Lung (tissue), 12 donors: ENCODE data around the gene ATG14. TPM values are rescaled to one million over a fixed set of nuclear protein-coding genes. Genes with fewer than 3 reads are reported as not detected.

ENCODE experiments used
- ATAC-seq: fragments of 200-7000 bp; cut with Tn5 transposase; one replicate; pipeline ENCODE4 v1.9.1; 2020; ENCODE audit warnings: moderate number of reproducible peaks; ENCODE audit not compliant: insufficient read depth, low FRiP score
- DNase-seq, 3 donors: peaks; one replicate each; pipeline ENCODE4 v3.0.0-alpha.2; 2013 to 2017
- H3K27ac ChIP-seq, 2 donors: one replicate each; pipeline ENCODE4 v1.5.1; 2013; ENCODE audit warnings: mild to moderate bottlenecking in 2 of 2, moderate library complexity in 2 of 2, control low read depth in 1 of 2, inconsistent platforms in 1 of 2, low read depth in 1 of 2, low read length in 1 of 2
- H3K27me3 ChIP-seq, 3 donors: one replicate each; pipeline ENCODE4 v1.5.1; 2013; ENCODE audit warnings: low read length in 2 of 3; ENCODE audit not compliant: control insufficient read depth in 3 of 3, insufficient read depth in 3 of 3
- H3K36me3 ChIP-seq, 4 donors: one replicate each; pipeline ENCODE4 v1.5.1; 2013; ENCODE audit warnings: low read length in 4 of 4, mild to moderate bottlenecking in 1 of 4, moderate library complexity in 1 of 4; ENCODE audit not compliant: control insufficient read depth in 4 of 4, insufficient read depth in 4 of 4
- H3K4me1 ChIP-seq, 5 donors: one replicate each; pipeline ENCODE4 v1.5.1; 2013; ENCODE audit warnings: low read length in 5 of 5, mild to moderate bottlenecking in 2 of 5, moderate library complexity in 1 of 5; ENCODE audit not compliant: control insufficient read depth in 5 of 5, insufficient read depth in 5 of 5
- H3K4me3 ChIP-seq: one replicate; pipeline ENCODE4 v1.5.1; 2013; ENCODE audit warnings: mild to moderate bottlenecking, control low read depth, moderate library complexity
- H3K9ac ChIP-seq, 2 donors: one replicate each; pipeline ENCODE4 v1.5.1; 2013; ENCODE audit warnings: low read length in 2 of 2, control low read depth in 1 of 2; ENCODE audit not compliant: insufficient read depth in 1 of 2
- H3K9me3 ChIP-seq, 4 donors: one replicate each; pipeline ENCODE4 v1.5.1; 2013; ENCODE audit warnings: low read length in 3 of 4, mild to moderate bottlenecking in 1 of 4, moderate library complexity in 1 of 4; ENCODE audit not compliant: control insufficient read depth in 4 of 4, insufficient read depth in 3 of 4
- WGBS, 2 donors: extraction: QIAGEN DNeasy Blood & Tissue Kit; methylation state at CpG; one replicate each; pipeline ENCODE4 v1.1.7; 2013; 5-methylcytosine and 5-hydroxymethylcytosine counted together
- polyA plus RNA-seq, 2 donors: library from polyadenylated mRNA; stranded (reverse); fragments of 200-250 nt; gene quantifications; one replicate each; pipeline ENCODE4 v1.2.1, GENCODE V29; 2013
- total RNA-seq, 2 donors: library from RNA; depleted of rRNA in 1 of 2; stranded (reverse); fragments of >200 nt in 1 of 2; gene quantifications; one replicate each; pipeline ENCODE4 v1.2.1, GENCODE V29; 2014 to 2021
- TF ChIP-seq, protein P1 (sequence below): IDR thresholded peaks from 2 replicates; pipeline ENCODE4 v1.5.1; 2012; ENCODE audit warnings: mild to moderate bottlenecking; ENCODE audit errors: control extremely low read depth, extremely low read depth
- donor health status: control.
- donor health status: control.
- donor health status: Bipolar disorder and iron deficiency.
- donor health status: healthy.
- donor health status: DM: yes; HTN: yes; CAD: no.

The ATG14 gene
- total and polyA plus RNA-seq, 4 donors: 3.4 to 19.0 (median 7.0) TPM

DNA sequence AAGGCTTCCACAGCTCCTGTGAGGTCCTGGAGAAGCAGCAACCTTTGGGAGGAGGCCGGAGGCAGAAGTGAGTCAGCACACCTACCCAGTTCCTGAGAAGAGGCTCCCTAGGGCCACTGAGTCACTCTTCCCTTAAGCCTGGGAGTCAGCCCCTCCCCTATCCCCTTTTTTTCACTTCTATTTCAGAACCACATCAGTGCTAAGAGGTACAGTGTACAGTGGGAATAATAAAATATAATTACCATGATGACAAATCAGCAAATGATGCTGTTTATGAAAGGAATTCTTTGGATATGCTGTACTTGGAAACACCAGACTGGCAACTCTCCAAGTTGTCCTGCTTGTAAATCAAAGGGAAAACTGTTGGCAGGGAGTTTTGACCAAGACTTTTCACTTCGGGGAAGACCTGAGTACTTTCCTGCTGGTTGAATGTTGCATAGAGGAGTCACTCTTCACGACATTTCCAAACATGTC lies 36.5 kb upstream of the ATG14 start:
- H3K36me3 ChIP-seq: no peaks in the 10 kb centered on the region
- 55 to 65% methylated on average over 3 of the region's 3 CpGs for WGBS, 2 donors
- ATAC-seq (peak; percentile 64), DNase-seq (peak in 1 of 3 donors; percentile 28)
- H3K4me3 ChIP-seq: no peak overlapping the region
- peak overlapping the region in 1 of 2 donors; percentile 35 for H3K27ac ChIP-seq
- no peaks in the 10 kb centered on the region for H3K27me3 ChIP-seq
- TF ChIP-seq, protein P1, sequence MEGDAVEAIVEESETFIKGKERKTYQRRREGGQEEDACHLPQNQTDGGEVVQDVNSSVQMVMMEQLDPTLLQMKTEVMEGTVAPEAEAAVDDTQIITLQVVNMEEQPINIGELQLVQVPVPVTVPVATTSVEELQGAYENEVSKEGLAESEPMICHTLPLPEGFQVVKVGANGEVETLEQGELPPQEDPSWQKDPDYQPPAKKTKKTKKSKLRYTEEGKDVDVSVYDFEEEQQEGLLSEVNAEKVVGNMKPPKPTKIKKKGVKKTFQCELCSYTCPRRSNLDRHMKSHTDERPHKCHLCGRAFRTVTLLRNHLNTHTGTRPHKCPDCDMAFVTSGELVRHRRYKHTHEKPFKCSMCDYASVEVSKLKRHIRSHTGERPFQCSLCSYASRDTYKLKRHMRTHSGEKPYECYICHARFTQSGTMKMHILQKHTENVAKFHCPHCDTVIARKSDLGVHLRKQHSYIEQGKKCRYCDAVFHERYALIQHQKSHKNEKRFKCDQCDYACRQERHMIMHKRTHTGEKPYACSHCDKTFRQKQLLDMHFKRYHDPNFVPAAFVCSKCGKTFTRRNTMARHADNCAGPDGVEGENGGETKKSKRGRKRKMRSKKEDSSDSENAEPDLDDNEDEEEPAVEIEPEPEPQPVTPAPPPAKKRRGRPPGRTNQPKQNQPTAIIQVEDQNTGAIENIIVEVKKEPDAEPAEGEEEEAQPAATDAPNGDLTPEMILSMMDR: no peak
- no peaks in the 10 kb centered on the region for H3K9me3 ChIP-seq
- H3K4me1 ChIP-seq: peaks cover 0 to 10% (median 0%) of the 10 kb centered on the region in 5 donors
- no peak overlapping the region for H3K9ac ChIP-seq

DNA sequence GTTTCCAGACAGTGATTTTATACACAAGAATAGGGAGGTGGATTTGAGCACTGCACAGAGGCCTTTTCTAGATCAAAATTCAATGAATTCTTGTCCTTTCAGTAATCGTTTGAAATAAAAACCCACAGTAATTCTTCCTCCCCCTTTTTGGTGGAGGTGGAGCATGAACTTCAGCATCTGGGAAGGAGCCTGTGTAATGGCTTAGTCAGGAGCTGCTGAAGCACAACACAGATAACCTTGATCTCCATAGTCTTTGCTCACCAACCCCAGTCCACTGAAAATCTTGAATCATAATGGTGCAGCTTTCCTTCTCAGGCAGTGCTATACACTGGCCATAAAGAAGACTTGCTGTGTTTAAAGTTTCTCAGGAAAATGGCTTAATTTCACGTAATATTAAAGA lies 35.2 kb upstream of the ATG14 start:
- TF ChIP-seq, protein P1: no peak
- DNase-seq (no peak), ATAC-seq (no peak)
- Histone ChIP-seq H3K27me3 (no peaks in the 10 kb centered on the region), H3K4me3 (no peak overlapping the region), H3K9me3 (no peaks in the 10 kb centered on the region), H3K36me3 (no peaks in the 10 kb centered on the region), H3K9ac (no peak overlapping the region), H3K4me1 (peaks cover 0 to 9% (median 0%) of the 10 kb centered on the region in 5 donors), H3K27ac (peak overlapping the region in 1 of 2 donors; percentile 59)
- 78 to 85% methylated on average over 2 of the region's 2 CpGs for WGBS, 2 donors

DNA sequence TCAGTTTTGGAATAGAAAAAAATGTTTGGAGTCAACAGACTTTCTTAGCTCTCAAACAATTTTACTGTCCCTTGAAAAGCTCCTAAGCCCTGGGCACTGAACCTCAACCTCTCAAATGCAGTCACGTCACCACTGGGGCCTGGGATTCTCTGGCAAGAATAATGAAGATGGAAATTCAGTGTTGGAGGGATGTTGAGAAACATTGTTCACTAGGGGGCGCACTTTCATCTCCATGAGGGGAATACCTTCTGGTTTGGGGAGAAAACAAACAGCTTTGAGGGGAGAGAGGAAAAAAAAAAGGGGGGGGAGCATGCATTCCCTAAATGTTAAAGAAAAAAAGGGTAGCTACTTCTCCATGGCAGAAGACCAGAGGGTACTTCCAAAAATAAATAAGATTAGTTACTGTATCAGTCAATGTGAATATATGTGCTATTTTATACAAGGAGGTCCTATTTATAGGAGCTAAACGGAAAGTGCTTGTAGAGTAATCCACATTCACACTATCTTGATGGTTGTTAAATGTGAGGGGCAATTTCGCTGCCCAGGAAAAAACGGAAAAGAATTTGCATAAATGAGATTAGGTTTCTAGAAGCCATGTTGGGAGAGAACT lies 34.6 kb upstream of the ATG14 start:
- 33 to 37% methylated on average over 5 of the region's 5 CpGs for WGBS, 2 donors
- ATAC-seq (peak; percentile 59), DNase-seq (peak; percentile 57 to 73 (median 71))
- Histone ChIP-seq H3K9ac (no peak overlapping the region), H3K27ac (peak overlapping the region in 1 of 2 donors; percentile 59), H3K4me3 (no peak overlapping the region), H3K36me3 (no peaks in the 10 kb centered on the region), H3K9me3 (no peaks in the 10 kb centered on the region), H3K4me1 (peaks cover 0 to 4% (median 0%) of the 10 kb centered on the region in 5 donors), H3K27me3 (no peaks in the 10 kb centered on the region)
- TF ChIP-seq, protein P1: peak; percentile 47

DNA sequence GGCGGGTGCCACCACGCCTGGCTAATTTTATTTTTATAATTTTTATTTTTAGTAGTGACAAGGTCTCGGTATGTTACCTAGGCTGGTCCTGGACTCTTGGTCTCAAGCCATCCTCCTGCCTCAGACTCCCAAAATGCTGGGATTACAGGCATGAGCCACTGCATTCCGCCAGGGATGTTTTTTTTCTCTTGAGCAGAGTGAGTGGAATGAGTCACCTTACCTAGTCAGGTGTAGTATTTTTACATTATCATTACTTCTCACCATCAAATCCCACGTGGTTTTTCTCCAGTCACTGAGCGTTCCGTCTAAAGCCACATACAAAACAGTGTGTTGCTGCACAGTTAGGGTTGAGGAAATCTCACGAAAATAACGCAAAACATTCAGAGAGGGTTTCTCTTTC lies 29.7 kb upstream of the ATG14 start:
- WGBS, 2 donors: 87 to 88% methylated on average over 9 of the region's 9 CpGs
- no peaks in the 10 kb centered on the region for H3K27me3 ChIP-seq
- no peaks in the 10 kb centered on the region for H3K9me3 ChIP-seq
- no peak overlapping the region for H3K9ac ChIP-seq
- DNase-seq: no peak
- no peak overlapping the region for H3K4me3 ChIP-seq
- no peaks in the 10 kb centered on the region for H3K4me1 ChIP-seq
- H3K27ac ChIP-seq: no peak overlapping the region
- TF ChIP-seq, protein P1: no peak
- H3K36me3 ChIP-seq: no peaks in the 10 kb centered on the region
- no peak for ATAC-seq
